ENCODE data around the gene RNF157.

GRCh38 chr17:76139801-76140660, 100.3 kb downstream of the RNF157 start:
- TF ChIP-seq POLR2A (IDR thresholded peaks at IDR 0.05; ENCODE audit: low read depth, low read length) (no peak), TAF1 (IDR thresholded peaks at IDR 0.05; ENCODE audit: borderline replicate concordance, low read depth, low read length) (no peak), POLR2AphosphoS5 (IDR thresholded peaks at IDR 0.05; ENCODE audit: low read depth, low read length) (no peak)
